ENCODE results near the gene TRIM65. TPM values are rescaled to one million over a fixed set of nuclear protein-coding genes. Genes with fewer than 3 reads are reported as not detected.
A peak's percentile ranks its signal among the peaks of the same experiment; 100 is the strongest.

The TRIM65 gene
- total and polyA plus RNA-seq, 2 of the 13 experiments (the other 11 are each of a cell fraction or from before 2014, with no cell fraction given), result 10.3 to 22.4 TPM

DNA sequence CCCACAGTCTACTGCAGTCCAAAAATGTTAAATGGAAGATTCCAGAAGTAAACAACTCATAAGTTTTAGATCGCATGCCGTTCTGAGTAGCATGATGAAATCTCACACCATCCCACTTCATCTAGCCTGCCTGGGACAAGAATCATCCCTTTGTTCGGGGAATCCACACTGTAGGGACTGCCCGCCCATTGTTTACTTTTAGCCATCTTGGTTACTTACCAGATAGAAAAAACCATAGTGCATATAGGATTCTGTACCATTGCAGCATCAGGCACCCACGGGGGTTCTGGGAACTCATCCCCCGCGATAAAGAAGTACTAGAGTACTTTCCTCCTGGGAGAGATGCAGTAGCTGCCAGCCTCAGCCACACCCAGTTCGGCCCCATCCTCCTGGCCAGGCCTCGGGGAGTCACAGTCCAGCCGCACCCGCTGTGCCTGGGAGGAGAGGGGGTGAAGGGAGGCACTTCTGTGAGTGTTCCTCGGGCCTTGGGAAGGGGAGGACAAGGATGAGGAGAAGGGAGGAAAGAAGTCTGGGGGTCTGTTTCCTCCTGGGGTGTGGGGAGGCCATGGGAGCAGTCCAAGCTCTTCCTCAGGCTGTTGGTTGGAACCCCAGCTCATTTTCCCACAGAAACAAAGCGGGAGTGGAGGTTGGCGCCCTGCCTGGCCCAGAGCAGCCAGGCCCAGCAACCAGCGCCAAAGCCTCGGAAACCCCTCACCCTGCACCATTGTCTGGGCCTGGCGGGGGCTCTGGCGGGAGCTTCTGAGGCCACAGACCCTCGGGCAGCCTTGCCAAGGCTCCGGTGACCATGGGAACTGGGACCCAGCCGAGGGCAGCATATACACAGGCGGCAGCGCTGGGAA lies 27.2 kb downstream of the TRIM65 start (continued):
- TF ChIP-seq, protein P1, sequence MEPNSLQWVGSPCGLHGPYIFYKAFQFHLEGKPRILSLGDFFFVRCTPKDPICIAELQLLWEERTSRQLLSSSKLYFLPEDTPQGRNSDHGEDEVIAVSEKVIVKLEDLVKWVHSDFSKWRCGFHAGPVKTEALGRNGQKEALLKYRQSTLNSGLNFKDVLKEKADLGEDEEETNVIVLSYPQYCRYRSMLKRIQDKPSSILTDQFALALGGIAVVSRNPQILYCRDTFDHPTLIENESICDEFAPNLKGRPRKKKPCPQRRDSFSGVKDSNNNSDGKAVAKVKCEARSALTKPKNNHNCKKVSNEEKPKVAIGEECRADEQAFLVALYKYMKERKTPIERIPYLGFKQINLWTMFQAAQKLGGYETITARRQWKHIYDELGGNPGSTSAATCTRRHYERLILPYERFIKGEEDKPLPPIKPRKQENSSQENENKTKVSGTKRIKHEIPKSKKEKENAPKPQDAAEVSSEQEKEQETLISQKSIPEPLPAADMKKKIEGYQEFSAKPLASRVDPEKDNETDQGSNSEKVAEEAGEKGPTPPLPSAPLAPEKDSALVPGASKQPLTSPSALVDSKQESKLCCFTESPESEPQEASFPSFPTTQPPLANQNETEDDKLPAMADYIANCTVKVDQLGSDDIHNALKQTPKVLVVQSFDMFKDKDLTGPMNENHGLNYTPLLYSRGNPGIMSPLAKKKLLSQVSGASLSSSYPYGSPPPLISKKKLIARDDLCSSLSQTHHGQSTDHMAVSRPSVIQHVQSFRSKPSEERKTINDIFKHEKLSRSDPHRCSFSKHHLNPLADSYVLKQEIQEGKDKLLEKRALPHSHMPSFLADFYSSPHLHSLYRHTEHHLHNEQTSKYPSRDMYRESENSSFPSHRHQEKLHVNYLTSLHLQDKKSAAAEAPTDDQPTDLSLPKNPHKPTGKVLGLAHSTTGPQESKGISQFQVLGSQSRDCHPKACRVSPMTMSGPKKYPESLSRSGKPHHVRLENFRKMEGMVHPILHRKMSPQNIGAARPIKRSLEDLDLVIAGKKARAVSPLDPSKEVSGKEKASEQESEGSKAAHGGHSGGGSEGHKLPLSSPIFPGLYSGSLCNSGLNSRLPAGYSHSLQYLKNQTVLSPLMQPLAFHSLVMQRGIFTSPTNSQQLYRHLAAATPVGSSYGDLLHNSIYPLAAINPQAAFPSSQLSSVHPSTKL (CRISPR knock-in tag; IDR thresholded peaks at IDR 0.05), result peak; percentile 83
- TF ChIP-seq, protein P2, sequence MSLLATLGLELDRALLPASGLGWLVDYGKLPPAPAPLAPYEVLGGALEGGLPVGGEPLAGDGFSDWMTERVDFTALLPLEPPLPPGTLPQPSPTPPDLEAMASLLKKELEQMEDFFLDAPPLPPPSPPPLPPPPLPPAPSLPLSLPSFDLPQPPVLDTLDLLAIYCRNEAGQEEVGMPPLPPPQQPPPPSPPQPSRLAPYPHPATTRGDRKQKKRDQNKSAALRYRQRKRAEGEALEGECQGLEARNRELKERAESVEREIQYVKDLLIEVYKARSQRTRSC (CRISPR knock-in tag; IDR thresholded peaks at IDR 0.05; ENCODE audit: low read depth), result no peak
- TF ChIP-seq SIX4 (CRISPR knock-in tag; IDR thresholded peaks at IDR 0.05), result peak; percentile 82
- TF ChIP-seq KDM6A (CRISPR knock-in tag; IDR thresholded peaks at IDR 0.05; ENCODE audit: low read depth), result peak; percentile 49; the same call in 1 of the 2 replicates
- peak; percentile 56 for TF ChIP-seq TAF1 (CRISPR knock-in tag; IDR thresholded peaks at IDR 0.05)
- 0 out of 2 replicates have a peak, but pooled peaks have one; percentile 71 for TF ChIP-seq HMG20B (CRISPR knock-in tag; conservative IDR thresholded peaks at IDR 0.05)
- peak; percentile 34; the same call in 1 of the 2 replicates for TF ChIP-seq NFRKB (IDR thresholded peaks at IDR 0.05)
- TF ChIP-seq, protein P3, sequence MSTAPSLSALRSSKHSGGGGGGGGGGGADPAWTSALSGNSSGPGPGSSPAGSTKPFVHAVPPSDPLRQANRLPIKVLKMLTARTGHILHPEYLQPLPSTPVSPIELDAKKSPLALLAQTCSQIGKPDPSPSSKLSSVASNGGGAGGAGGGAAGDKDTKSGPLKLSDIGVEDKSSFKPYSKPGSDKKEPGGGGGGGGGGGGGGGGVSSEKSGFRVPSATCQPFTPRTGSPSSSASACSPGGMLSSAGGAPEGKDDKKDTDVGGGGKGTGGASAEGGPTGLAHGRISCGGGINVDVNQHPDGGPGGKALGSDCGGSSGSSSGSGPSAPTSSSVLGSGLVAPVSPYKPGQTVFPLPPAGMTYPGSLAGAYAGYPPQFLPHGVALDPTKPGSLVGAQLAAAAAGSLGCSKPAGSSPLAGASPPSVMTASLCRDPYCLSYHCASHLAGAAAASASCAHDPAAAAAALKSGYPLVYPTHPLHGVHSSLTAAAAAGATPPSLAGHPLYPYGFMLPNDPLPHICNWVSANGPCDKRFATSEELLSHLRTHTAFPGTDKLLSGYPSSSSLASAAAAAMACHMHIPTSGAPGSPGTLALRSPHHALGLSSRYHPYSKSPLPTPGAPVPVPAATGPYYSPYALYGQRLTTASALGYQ (CRISPR knock-in tag; IDR thresholded peaks at IDR 0.05), result no peak
- TF ChIP-seq, protein P4, sequence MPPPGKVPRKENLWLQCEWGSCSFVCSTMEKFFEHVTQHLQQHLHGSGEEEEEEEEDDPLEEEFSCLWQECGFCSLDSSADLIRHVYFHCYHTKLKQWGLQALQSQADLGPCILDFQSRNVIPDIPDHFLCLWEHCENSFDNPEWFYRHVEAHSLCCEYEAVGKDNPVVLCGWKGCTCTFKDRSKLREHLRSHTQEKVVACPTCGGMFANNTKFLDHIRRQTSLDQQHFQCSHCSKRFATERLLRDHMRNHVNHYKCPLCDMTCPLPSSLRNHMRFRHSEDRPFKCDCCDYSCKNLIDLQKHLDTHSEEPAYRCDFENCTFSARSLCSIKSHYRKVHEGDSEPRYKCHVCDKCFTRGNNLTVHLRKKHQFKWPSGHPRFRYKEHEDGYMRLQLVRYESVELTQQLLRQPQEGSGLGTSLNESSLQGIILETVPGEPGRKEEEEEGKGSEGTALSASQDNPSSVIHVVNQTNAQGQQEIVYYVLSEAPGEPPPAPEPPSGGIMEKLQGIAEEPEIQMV (CRISPR knock-in tag; IDR thresholded peaks at IDR 0.05; ENCODE audit: low read depth), result peak; percentile 54; the same call in 1 of the 2 replicates
- peak; percentile 70; the same call in 1 of the 2 replicates for TF ChIP-seq ZNF678 (CRISPR knock-in tag; IDR thresholded peaks at IDR 0.05)
- TF ChIP-seq, protein P5, sequence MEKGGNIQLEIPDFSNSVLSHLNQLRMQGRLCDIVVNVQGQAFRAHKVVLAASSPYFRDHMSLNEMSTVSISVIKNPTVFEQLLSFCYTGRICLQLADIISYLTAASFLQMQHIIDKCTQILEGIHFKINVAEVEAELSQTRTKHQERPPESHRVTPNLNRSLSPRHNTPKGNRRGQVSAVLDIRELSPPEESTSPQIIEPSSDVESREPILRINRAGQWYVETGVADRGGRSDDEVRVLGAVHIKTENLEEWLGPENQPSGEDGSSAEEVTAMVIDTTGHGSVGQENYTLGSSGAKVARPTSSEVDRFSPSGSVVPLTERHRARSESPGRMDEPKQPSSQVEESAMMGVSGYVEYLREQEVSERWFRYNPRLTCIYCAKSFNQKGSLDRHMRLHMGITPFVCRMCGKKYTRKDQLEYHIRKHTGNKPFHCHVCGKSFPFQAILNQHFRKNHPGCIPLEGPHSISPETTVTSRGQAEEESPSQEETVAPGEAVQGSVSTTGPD (CRISPR knock-in tag; IDR thresholded peaks at IDR 0.05), result peak; percentile 100
- TF ChIP-seq, protein P6, sequence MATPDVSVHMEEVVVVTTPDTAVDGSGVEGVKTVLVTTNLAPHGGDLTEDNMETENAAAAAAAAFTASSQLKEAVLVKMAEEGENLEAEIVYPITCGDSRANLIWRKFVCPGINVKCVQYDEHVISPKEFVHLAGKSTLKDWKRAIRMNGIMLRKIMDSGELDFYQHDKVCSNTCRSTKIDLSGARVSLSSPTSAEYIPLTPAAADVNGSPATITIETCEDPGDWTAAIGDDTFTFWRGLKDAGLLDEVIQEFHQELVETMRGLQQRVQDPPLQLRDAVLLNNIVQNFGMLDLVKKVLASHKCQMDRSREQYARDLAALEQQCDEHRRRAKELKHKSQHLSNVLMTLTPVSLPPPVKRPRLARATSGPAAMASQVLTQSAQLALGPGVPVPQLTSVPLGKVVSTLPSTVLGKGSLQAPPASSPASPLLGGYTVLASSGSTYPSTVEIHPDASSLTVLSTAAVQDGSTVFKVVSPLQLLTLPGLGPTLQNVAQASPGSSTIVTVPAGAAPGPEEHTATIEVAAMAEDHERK (CRISPR knock-in tag; IDR thresholded peaks at IDR 0.05; ENCODE audit: low read depth), result peak; percentile 25; the same call in 1 of the 2 replicates
- 0 out of 2 replicates have a peak, but pooled peaks have one; percentile 17 for TF ChIP-seq ZNF614 (CRISPR knock-in tag; IDR thresholded peaks at IDR 0.05; ENCODE audit: borderline replicate concordance)
- TF ChIP-seq RXRA (CRISPR knock-in tag; IDR thresholded peaks at IDR 0.05), result peak; percentile 1; the same call in 1 of the 2 replicates
- TF ChIP-seq ZNF563 (CRISPR knock-in tag; IDR thresholded peaks at IDR 0.05), result no peak
- no peak for TF ChIP-seq ZNF180 (CRISPR knock-in tag; IDR thresholded peaks at IDR 0.05; ENCODE audit: borderline replicate concordance, low read depth)
- TF ChIP-seq PHF8 (CRISPR knock-in tag; IDR thresholded peaks at IDR 0.05), result peak; percentile 58
- no peak for TF ChIP-seq ZBTB7A (CRISPR knock-in tag; IDR thresholded peaks at IDR 0.05)

All from HepG2 (cell line).